Measurements from ENCODE around the gene OR5A2. TPM values are rescaled to one million over a fixed set of nuclear protein-coding genes. Genes with fewer than 3 reads are reported as not detected.

The OR5A2 gene, protein sequence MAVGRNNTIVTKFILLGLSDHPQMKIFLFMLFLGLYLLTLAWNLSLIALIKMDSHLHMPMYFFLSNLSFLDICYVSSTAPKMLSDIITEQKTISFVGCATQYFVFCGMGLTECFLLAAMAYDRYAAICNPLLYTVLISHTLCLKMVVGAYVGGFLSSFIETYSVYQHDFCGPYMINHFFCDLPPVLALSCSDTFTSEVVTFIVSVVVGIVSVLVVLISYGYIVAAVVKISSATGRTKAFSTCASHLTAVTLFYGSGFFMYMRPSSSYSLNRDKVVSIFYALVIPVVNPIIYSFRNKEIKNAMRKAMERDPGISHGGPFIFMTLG
- not detected in 5 replicates for total RNA-seq (2022; extraction: Qiagen RNA extraction; ENCODE audit: low read depth)

DNA sequence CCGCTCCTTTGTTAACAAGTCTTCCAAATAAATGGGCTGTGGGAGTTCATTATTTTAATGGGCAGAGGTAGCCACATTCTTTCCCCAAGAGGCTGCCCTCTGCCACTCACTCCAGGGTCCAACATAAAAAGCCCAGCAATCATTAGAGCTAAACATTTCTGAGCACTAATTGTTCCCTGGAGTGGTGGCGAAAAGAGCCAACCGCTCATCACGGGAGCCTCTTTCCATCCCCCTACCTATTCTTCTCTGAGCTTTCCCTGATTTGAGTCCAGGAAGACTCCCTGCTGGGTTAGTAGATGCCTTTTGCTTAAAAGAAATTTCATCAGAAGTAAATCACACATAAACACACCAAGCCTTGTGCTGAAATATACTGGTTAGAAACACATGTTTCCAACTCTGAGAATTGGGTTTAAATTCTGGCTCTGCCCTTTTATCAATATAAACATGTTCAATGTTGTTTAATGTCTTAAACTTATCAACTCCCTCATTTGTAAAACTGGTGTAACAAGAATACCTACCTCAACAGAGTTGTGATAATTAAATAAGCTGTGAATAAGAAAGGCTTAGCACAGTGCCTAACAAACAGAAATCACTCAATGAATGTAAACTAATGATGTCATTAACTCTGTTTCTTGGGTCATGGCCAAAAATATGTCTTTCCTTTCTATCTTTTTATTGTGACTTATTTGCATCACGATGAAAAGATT, at the start of gene OR5A2:
OR5A2 (minus strand) TSS at position 53 of the 707 bp plus-strand sequence. CDS start 3,460 bp downstream, outside the sequence.

DNA sequence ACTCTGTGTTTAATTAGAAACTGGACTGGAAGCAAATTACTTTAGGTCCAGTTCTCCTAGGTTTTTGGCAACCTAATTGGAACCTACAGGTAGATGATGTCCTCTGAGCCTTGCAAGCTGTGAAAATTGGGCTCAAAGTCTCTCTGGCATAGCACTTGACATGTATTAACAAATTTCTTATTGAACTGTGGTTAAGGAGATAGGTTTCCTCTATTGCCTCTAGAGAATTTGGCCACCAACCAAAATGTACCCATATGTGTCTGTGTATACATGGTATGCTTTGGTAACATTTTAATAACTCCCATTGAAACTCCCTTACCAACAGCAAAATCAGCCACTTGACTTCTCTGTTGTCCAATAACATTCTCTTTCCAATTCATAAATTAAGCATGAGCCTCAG, 46.8 kb upstream of the OR5A2 start, which contains the start of gene OR4D10:
OR4D10 (plus strand) TSS at position 301 of the 400 bp plus-strand sequence. CDS start 4,115 bp downstream, outside the sequence.

DNA sequence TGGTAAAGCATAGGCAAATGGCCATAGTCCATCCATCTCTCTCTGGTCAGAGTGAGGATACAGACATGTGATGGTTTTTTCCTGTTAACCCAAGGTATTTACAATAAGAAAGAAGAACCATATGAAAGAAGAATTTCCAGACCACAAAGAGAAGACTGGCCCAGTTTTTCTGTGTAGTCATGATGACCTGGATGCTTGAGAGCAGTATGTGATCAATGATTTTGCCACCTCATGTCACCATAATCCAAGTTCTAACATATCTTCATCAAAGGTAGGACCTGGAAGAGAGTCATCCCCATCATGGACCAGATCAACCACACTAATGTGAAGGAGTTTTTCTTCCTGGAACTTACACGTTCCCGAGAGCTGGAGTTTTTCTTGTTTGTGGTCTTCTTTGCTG, 30.4 kb upstream of the OR5A2 start, which contains the start of gene OR4D6:
OR4D6 (plus strand) TSS at position 301 of the 400 bp plus-strand sequence; CDS start at position 301, 0 bp downstream.

DNA sequence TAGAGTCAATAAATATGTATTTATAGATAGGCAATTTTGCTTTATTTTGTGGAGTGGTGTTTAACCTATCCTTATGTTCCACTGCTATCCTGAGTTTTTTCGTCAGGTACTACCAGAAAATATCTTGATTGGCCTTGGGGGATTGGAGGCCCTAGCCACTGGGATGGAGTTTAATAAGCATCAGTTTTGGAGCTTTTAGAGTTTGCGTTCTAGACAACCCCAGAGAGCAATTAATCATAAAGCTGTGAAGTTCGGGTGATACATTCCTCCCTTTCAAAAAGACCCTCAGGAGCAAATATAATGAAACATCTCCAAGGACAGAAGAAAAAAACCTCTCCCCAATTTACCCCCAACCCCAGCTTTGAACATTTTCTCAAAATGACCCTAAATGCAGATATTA, 10.0 kb upstream of the OR5A2 start, which contains the start of gene OR5A1:
OR5A1 (plus strand) TSS at position 301 of the 400 bp plus-strand sequence. CDS start 6,700 bp downstream, outside the sequence.

Other genes with a start within 250 kb of the OR5A2 start
- gene MPEG1, start 213.5 kb downstream of the OR5A2 start, total RNA-seq (2022; extraction: Qiagen RNA extraction; ENCODE audit: low read depth): not detected in 5 replicates
- gene OR5AN1, start 67.5 kb downstream of the OR5A2 start, total RNA-seq (2022; extraction: Qiagen RNA extraction; ENCODE audit: low read depth): not detected in 5 replicates
- not detected in 5 replicates for gene OR5A1, start 10.1 kb upstream of the OR5A2 start, total RNA-seq (2022; extraction: Qiagen RNA extraction; ENCODE audit: low read depth)
- not detected in 5 replicates for gene OR4D6, start 30.5 kb upstream of the OR5A2 start, total RNA-seq (2022; extraction: Qiagen RNA extraction; ENCODE audit: low read depth)
- not detected in 5 replicates for gene OR4D10, start 46.9 kb upstream of the OR5A2 start, total RNA-seq (2022; extraction: Qiagen RNA extraction; ENCODE audit: low read depth)
- not detected in 5 replicates for gene OR4D11, start 77.2 kb upstream of the OR5A2 start, total RNA-seq (2022; extraction: Qiagen RNA extraction; ENCODE audit: low read depth)
- gene OR4D9, start 85.1 kb upstream of the OR5A2 start, total RNA-seq (2022; extraction: Qiagen RNA extraction; ENCODE audit: low read depth): not detected in 5 replicates
- gene OSBP, start 189.4 kb upstream of the OR5A2 start, total RNA-seq (2022; extraction: Qiagen RNA extraction; ENCODE audit: low read depth): 26.7 to 29.9 TPM (median 27.4 TPM) in 5 replicates
- gene PATL1, start 242.6 kb upstream of the OR5A2 start, total RNA-seq (2022; extraction: Qiagen RNA extraction; ENCODE audit: low read depth): 38.7 to 49.2 TPM (median 47.1 TPM) in 5 replicates

Measured in A549 treated with RU486 at 1 μM for 4 hours (cell line).